Mammary epithelial cell (primary cell): ENCODE measurements around the gene CALM1.

Experiments
- CTCF ChIP-seq, 2 donors: IDR thresholded peaks in 1 of 2; conservative IDR thresholded peaks in 1 of 2; 2 replicates each; pipeline ENCODE4 v1.5.1; 2011 to 2012; ENCODE audit warnings: inconsistent platforms in 2 of 2, low read length in 2 of 2, mild to moderate bottlenecking in 2 of 2, control low read depth in 1 of 2, low read depth in 1 of 2; ENCODE audit not compliant: insufficient read depth in 1 of 2; ENCODE audit errors: extremely low read depth in 1 of 2
- EZH2 ChIP-seq: IDR thresholded peaks from 2 replicates; pipeline ENCODE4 v1.6.1; 2012; ENCODE audit warnings: low read length, inconsistent platforms, borderline replicate concordance

- TF ChIP-seq CTCF (conservative IDR thresholded peaks at IDR 0.05 in 1 of 2, IDR thresholded peaks at IDR 0.05 in 1 of 2; ENCODE audit: extremely low read depth in 1 of 2, insufficient read depth in 1 of 2, low read depth in 1 of 2, low read length in 2 of 2) (no peak), EZH2 (no peak)
Measured at GRCh38 chr14:90407230-90407629, 10.4 kb downstream of the CALM1 start.
